ENCODE results near the gene LPA.

DNA sequence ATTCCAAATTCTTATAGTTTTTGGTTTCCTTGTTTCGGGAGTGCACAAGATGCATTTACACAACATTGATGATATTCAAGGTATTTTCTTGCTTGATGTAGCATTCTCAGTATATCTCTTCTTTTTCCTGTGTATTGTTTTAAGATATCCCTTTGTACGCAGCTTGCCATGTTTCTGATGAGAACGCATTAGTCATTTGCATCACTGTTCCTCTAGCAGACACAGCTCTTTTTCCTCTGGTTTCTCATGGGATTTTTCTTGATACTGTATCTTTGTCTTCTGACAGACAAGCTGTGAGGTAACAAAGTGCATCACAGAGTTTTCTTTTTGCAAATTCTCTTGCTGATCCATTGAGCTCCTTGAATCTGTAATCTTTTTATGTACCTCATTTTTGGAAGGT, 169.5 kb downstream of the LPA start:
- TF ChIP-seq, protein P1, sequence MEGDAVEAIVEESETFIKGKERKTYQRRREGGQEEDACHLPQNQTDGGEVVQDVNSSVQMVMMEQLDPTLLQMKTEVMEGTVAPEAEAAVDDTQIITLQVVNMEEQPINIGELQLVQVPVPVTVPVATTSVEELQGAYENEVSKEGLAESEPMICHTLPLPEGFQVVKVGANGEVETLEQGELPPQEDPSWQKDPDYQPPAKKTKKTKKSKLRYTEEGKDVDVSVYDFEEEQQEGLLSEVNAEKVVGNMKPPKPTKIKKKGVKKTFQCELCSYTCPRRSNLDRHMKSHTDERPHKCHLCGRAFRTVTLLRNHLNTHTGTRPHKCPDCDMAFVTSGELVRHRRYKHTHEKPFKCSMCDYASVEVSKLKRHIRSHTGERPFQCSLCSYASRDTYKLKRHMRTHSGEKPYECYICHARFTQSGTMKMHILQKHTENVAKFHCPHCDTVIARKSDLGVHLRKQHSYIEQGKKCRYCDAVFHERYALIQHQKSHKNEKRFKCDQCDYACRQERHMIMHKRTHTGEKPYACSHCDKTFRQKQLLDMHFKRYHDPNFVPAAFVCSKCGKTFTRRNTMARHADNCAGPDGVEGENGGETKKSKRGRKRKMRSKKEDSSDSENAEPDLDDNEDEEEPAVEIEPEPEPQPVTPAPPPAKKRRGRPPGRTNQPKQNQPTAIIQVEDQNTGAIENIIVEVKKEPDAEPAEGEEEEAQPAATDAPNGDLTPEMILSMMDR (IDR thresholded peaks at IDR 0.05; ENCODE audit: insufficient read depth, low read length, poor library complexity, severe bottlenecking): no peak
- no peak for TF ChIP-seq EZH2phosphoT487 (conservative IDR thresholded peaks at IDR 0.05; ENCODE audit: low read length)

Data from SU-DHL-6 (cell line).